Measurements from ENCODE around the gene CCNG2.

- TF ChIP-seq CTCF (IDR thresholded peaks at IDR 0.05 in 4 of 5, conservative IDR thresholded peaks at IDR 0.05 in 1 of 5) (no peak), POLR2A (IDR thresholded peaks at IDR 0.05) (no peak)
These were observed 30.3 kb downstream of the CCNG2 start for GRCh38 chr4:77187322-77187721.

All from gastrocnemius medialis (tissue), 4 donors.